Suprapubic skin (tissue), 3 donors: ENCODE data around the gene RCAN2.

Source experiments
- POLR2A ChIP-seq, 2 donors: fragments of 450-650 bp; IDR thresholded peaks; one replicate each; pipeline ENCODE4 v1.6.1; 2017; ENCODE audit warnings: antibody characterized with exemption in 2 of 2, mild to moderate bottlenecking in 2 of 2, moderate library complexity in 2 of 2
- TF ChIP-seq, protein P1 (sequence below), 2 donors: fragments of 200-600 bp in 1 of 2; fragments of 450-650 bp in 1 of 2; sonication (generic) in 1 of 2; IDR thresholded peaks; one replicate each; pipeline ENCODE4 v1.5.1; 2016 to 2019; ENCODE audit warnings: antibody characterized with exemption in 2 of 2, mild to moderate bottlenecking in 1 of 2, moderate library complexity in 1 of 2

DNA sequence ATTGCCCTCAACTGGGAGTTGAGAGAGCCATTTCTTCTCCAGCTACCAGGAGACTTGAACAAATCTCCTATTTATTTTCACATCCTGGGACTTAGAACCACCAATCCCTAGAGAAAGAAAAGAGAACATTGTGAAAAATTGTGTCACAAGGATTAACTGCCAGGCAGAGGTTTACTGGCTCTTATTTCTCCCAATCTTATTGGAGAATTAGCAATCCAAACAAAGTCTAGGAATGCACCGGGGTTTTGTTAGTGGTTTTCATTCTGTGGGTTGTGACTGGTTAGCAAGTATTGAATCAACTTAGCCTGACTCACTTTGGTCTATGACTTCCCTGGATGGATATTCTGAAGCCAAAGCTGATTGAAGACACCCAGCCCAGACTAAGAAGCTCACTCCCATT, 299.3 kb downstream of the RCAN2 start:
- TF ChIP-seq, protein P1, sequence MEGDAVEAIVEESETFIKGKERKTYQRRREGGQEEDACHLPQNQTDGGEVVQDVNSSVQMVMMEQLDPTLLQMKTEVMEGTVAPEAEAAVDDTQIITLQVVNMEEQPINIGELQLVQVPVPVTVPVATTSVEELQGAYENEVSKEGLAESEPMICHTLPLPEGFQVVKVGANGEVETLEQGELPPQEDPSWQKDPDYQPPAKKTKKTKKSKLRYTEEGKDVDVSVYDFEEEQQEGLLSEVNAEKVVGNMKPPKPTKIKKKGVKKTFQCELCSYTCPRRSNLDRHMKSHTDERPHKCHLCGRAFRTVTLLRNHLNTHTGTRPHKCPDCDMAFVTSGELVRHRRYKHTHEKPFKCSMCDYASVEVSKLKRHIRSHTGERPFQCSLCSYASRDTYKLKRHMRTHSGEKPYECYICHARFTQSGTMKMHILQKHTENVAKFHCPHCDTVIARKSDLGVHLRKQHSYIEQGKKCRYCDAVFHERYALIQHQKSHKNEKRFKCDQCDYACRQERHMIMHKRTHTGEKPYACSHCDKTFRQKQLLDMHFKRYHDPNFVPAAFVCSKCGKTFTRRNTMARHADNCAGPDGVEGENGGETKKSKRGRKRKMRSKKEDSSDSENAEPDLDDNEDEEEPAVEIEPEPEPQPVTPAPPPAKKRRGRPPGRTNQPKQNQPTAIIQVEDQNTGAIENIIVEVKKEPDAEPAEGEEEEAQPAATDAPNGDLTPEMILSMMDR (IDR thresholded peaks at IDR 0.05), result no peak
- TF ChIP-seq POLR2A (IDR thresholded peaks at IDR 0.05), result no peak
